GM12891 (cell line): ENCODE results near the gene ANKEF1. TPM values are rescaled to one million over a fixed set of nuclear protein-coding genes. Genes with fewer than 3 reads are reported as not detected.

ENCODE experiments used
- DNase-seq: peaks from one replicate; pipeline ENCODE4 v3.0.0; 2011; ENCODE audit warnings: low spot score; ENCODE audit not compliant: insufficient read length
- FAIRE-seq: peaks from 2 replicates; lab custom pipeline; 2011; peaks lifted over from hg19 to GRCh38; lab: Jason Lieb, UNC
- PAX5 ChIP-seq: IDR thresholded peaks from 2 replicates; pipeline ENCODE4 v1.6.1; 2011; ENCODE audit warnings: low read length, moderate library complexity, mild to moderate bottlenecking; ENCODE audit not compliant: insufficient read depth, severe bottlenecking
- POLR2A ChIP-seq: IDR thresholded peaks from 2 replicates; pipeline ENCODE4 v1.6.1; 2011; ENCODE audit warnings: low read depth, low read length, control low read depth
- POLR2AphosphoS5 ChIP-seq: IDR thresholded peaks from 2 replicates; pipeline ENCODE4 v1.6.1; 2011; ENCODE audit warnings: low read depth, low read length, control low read depth
- POU2F2 ChIP-seq: IDR thresholded peaks from 2 replicates; pipeline ENCODE4 v1.6.1; 2011; ENCODE audit warnings: low read depth, mild to moderate bottlenecking, control low read depth, low read length, moderate library complexity
- SPI1 ChIP-seq: IDR thresholded peaks from 2 replicates; pipeline ENCODE4 v1.6.1; 2011; ENCODE audit warnings: low read depth, low read length, control low read depth
- TAF1 ChIP-seq: IDR thresholded peaks from 2 replicates; pipeline ENCODE4 v1.6.1; 2011; ENCODE audit warnings: low read depth, low read length, control low read depth
- polyA plus RNA-seq: library from polyadenylated mRNA; unstranded; fragments of >200 nt; gene quantifications from one replicate; pipeline ENCODE4 v1.2.1, GENCODE V29; 2012; ENCODE audit warnings: low read depth, missing spikeins, inconsistent platforms; ENCODE audit not compliant: missing spikeins

ANKEF1 gene
- polyA plus RNA-seq: 0.14 TPM

DNA sequence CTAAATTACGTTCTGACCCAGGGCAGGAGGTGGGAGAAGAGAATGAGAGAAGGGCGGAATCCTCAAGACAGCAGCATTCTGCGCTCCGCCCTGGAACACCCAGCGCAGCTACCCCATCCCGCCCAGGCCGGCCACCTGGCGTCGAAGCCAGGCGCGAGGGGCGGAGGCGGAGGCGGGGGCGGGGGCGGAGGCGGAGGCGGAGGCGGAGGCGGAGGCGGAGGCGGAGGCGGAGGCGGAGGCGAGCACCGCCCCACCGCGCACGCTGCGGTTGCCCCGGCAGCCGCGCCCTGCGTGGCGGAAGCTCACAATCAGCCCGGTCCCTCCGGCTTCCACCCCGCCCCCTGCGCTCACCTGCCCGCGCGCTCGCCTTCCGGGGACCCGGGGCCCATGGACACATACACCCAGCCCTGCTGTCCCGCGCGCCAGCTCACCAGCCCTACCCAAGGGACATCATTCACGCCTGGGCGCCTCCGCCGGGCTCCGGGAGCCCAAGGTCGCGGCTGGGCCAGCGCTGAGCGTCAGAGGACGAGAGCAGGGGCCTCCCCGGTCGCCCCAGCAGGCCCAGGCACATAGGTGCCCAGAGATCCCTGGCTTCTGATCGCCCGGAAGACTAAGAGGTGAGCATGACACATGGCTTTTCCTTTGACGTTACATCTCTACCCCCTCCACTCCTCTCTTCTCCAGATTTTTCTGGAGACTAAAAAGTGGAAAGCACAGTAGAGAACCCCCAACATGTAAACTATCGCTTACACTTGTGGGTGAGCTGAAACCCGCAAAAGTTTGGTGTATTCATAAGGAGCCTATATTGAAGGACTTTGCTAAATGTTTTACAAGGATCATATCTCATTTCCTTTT, at the start of gene ANKEF1:
ANKEF1 (plus strand) TSS at position 271 of the 855 bp plus-strand sequence. CDS start 3,315 bp downstream, outside the sequence.
- DNase-seq (peak; percentile 60), FAIRE-seq (peak; percentile 65)
- TF ChIP-seq TAF1 (no peak), POU2F2 (no peak), POLR2AphosphoS5 (no peak), POLR2A (no peak), SPI1 (no peak)

DNA sequence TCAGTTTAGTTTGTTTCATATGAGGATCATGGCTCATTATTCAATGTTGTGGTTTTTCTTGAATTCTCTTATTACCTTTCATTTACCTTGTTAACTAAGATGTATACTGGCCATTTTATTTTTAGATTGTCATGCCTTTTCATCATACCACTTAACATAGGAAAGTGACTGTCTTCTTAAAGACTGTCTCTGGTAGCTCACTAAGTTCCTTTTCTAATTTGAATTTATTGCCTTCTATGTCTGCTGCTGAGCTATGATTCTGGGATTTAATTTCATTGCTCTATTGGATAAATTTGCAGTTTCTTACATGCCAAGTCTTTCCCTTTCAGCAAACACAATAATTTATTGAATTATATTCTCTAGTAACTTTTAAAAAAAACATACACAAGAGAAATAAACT, 49.5 kb upstream of the ANKEF1 start:
- FAIRE-seq (no peak), DNase-seq (no peak)
- TF ChIP-seq PAX5: no peak
- TF ChIP-seq POU2F2: no peak
- no peak for TF ChIP-seq TAF1
- no peak for TF ChIP-seq SPI1
- no peak for TF ChIP-seq POLR2A
- no peak for TF ChIP-seq POLR2AphosphoS5

DNA sequence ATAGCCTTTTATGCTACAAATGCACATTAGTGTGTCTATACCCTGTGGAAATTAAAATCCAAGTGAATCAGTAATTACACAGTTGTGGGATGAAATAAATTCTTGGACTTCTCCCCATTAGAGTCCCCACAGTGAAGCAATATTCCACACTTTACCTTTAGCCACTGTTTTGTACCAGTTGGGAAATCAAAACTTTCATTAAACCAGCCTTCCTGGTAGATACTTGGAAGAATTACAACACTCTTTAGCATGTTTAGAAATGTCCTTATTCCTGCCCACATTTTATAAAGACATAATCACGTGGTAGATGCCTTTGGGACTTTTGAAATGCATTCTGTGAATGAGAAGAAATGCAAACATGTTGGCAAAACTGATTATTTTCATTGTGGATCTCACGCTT, 49.0 kb upstream of the ANKEF1 start:
- DNase-seq (no peak), FAIRE-seq (no peak)
- TF ChIP-seq POLR2A (no peak), SPI1 (no peak), PAX5 (no peak)

DNA sequence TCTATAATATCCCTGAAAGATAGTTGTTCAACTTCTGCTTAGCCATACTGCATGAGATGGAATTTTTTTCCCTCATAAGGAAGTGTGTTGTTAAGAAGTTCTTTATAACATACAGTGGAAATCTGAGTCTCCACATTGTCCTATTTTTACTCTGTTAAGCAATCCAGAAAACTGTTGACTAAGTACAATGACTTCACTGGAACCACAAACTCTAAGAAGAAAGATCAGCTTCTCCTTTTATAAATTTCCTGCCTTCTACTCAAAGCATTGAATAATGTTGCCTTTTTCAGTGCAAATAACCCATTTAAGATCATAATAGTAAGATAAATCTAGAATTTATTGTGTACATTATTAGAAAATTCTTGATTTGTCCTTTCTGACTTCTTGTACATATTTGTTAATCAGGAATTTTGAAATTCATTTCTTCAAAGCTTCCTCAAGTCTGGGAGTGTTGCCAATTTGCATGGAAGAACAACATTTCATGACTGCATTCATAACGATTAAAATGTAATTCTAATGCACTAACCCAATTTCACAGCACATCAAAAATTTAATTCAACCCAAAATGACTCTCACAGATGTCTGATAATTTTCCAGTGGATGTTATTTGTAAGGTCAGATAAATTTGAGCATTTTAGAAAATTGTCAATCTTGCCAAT, 45.6 kb upstream of the ANKEF1 start:
- no peak for DNase-seq
- FAIRE-seq: no peak
- no peak for TF ChIP-seq POLR2A
- TF ChIP-seq POU2F2: no peak

DNA sequence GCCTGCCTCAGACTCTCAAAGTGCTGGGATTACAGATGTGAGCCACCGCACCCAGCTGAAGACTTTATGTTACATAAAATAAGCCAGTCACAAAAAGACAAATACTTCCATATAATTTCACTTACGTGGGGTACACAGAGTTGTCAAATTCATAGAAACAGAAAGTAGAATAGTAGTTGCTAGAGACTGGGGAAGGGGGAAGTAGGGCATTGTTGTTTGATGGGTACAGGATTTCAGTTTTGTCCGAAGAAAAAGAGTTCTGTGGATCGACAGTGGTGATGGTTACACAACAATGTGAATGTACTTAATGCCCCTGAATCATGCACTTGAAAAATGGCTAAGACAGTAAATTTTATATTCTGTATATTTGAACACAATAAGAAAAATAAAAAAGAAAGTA, 41.6 kb upstream of the ANKEF1 start:
- TF ChIP-seq PAX5 (no peak), POU2F2 (no peak), SPI1 (no peak), POLR2AphosphoS5 (no peak)
- FAIRE-seq (no peak), DNase-seq (no peak)

DNA sequence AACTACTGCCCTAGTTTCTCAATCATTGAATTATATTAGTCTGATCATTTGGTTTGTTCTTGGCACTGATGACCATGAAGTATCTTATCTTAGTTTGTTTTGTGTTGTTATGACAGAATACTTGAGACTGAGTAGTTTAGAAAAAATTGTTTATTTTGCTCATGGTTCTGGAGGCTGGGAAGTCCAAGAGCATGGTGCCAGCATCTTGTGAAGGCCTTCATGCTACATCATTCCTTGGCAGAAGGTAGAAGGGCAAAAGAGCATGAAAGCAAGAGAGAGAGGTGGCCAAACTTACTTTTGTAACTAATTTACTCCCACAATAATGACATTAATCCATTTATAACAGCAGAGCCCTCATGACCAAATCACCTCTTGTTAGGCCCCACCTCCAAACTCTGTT, 40.1 kb upstream of the ANKEF1 start:
- DNase-seq (no peak), FAIRE-seq (no peak)
- no peak for TF ChIP-seq SPI1
- no peak for TF ChIP-seq POU2F2

DNA sequence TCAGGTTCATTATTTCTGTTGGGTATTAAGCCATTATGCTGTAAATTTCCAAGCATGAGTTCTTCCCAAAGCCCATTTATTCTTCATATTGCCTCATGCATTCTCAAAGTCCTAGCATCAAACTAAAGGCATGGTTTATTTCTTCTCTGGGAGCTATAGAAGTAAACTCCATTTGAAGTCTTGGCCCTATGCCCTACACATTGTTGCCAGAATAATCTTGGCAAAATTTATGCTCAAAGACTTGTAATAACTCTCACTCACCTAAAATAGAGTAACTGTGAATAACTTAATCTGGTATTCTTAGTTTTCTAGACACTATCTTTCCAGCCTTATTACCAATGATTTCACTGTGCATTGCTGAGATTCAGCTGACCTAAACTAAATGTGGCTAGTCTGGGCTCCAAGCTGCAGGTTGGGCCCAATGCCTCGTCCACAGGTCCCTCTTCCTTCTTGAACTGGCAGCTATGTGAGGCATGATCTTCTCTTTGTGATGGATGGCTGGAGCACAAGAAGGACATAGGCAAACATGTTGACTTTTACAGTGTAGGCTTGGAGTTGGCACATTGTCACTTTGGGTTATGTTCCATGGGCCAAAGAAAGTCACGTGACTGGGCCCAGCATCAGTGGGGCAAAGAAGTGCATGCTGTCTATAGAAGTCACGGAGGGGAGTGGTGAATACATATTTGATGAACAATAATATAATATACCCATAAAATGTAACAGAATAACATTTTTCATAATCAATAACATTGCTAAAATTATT, 39.1 kb upstream of the ANKEF1 start:
- no peak for FAIRE-seq
- DNase-seq: no peak
- TF ChIP-seq POLR2A (no peak), POLR2AphosphoS5 (no peak), PAX5 (no peak), SPI1 (no peak), POU2F2 (no peak), TAF1 (no peak)

DNA sequence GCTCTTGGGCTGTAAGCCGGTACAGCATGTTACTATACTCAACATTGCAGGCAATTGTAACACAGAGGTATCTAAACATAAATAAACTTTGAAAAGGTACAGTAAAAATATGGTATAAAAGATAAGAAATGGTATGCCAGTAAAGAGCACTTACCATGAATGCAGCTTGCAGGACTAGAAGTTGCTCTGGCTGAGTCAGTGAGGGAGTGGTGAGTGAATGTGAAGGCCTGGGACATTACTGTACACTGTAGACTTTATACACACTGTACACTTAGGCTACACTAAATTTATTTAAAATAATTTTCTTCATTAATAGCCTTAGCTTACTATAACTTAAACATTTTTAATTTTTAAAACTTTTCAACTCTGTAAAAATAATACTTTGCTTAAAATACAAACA, 37.8 kb upstream of the ANKEF1 start:
- no peak for TF ChIP-seq POLR2AphosphoS5
- TF ChIP-seq PAX5: no peak
- no peak for TF ChIP-seq SPI1
- TF ChIP-seq TAF1: no peak
- TF ChIP-seq POU2F2: no peak
- no peak for TF ChIP-seq POLR2A

DNA sequence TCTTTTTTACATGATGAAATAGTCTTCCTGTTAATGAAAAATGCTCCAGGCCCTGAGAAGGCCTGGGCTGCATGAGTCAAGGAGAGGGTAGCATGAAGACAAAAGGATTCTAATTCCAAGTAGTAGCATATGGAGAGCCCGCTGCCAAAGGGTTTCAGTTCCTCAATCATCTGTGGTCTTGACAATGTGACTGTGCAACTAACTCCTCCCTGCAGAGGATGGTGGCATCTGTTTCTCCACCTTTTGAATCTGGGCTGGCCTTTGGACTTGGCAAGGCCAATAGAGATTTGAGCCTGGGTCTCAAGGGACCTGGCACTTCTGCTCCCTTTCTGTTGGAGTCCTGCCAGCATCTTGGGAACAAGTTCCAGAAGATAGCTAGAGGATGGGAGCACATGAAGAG, 35.1 kb upstream of the ANKEF1 start:
- no peak for FAIRE-seq
- TF ChIP-seq POLR2A (no peak), SPI1 (peak; percentile 94)
- no peak for DNase-seq

More for the DNA sequence above, 37.8 kb upstream of the ANKEF1 start:
- DNase-seq (no peak), FAIRE-seq (no peak)

DNA sequence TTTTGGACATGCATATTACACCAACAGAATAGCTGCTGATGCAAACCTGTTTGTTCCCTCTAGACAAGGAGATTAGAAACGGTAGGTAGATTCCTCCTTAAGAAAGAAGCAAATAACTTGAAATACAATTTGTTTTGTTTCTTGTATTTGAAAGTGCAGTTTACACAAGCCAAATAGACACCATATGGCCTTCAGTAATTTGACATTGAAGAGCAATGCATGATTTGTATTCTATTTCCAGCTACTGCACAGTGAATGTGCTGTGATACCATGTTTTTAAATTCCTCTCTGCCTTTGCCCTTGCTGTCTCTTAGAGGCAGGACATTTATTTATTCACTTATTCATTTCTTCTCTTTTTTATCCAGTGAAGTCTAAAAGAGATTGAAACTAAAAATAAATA, 31.9 kb upstream of the ANKEF1 start:
- FAIRE-seq: no peak
- no peak for DNase-seq
- no peak for TF ChIP-seq TAF1

DNA sequence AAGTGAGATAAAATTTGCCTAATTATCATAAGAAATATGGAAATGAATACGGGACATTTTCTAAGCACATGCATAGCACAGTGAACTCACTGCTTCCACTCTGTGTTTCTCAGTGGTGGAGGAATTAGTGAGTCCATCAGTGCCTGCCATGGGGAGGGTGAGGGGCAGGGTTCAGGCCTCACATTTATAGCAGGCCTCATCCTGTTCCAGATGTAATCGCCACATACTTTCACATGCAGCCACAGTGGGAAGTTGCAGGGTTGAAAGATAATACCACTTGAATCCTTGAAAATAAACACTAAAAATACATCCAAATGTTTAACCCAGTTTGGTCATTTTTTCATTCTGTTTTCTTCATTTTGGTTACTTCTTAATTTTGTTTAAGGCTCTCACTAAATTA, 29.9 kb upstream of the ANKEF1 start:
- no peak for FAIRE-seq
- TF ChIP-seq SPI1: no peak
- no peak for TF ChIP-seq POLR2AphosphoS5
- TF ChIP-seq PAX5: no peak
- TF ChIP-seq TAF1: no peak
- no peak for TF ChIP-seq POLR2A
- TF ChIP-seq POU2F2: no peak
- DNase-seq: no peak
